Hepatocyte (in vitro differentiated cells): ENCODE measurements around the gene RUBCN. TPM values are rescaled to one million over a fixed set of nuclear protein-coding genes. Genes with fewer than 3 reads are reported as not detected.
"Not testable (repeated sequence)": the region's sequence is repeated elsewhere in the genome, so short reads cannot be mapped to it uniquely, and the experiment has no call there.

Experiments used
- DNase-seq: peaks from one replicate; pipeline ENCODE4 v3.0.0-alpha.2; 2016; ENCODE audit warnings: low spot score
- H2AFZ ChIP-seq: fragments of 200-600 bp; sonication (generic); 2 replicates; pipeline ENCODE4 v1.6.0; 2016; ENCODE audit warnings: antibody characterized with exemption, mild to moderate bottlenecking
- H3K27ac ChIP-seq: fragments of 200-600 bp; sonication (generic); 2 replicates; pipeline ENCODE4 v1.5.1; 2016; ENCODE audit warnings: mild to moderate bottlenecking
- H3K27me3 ChIP-seq: fragments of 200-600 bp; sonication (generic); 2 replicates; pipeline ENCODE4 v1.6.1; 2016
- H3K36me3 ChIP-seq: fragments of 200-600 bp; sonication (generic); replicated peaks from 2 replicates; pipeline ENCODE4 v1.5.1; 2016; ENCODE audit warnings: low read depth; ENCODE audit not compliant: insufficient read depth
- H3K4me1 ChIP-seq: fragments of 200-600 bp; sonication (generic); 2 replicates; pipeline ENCODE4 v1.5.1; 2016; ENCODE audit warnings: mild to moderate bottlenecking, moderate library complexity; ENCODE audit not compliant: insufficient read depth
- H3K4me2 ChIP-seq: fragments of 200-600 bp; sonication (generic); 2 replicates; pipeline ENCODE4 v1.6.0; 2016
- H3K4me3 ChIP-seq: fragments of 200-600 bp; sonication (generic); 2 replicates; pipeline ENCODE4 v1.5.1; 2016; ENCODE audit warnings: mild to moderate bottlenecking
- H3K79me2 ChIP-seq: fragments of 200-600 bp; sonication (generic); 2 replicates; pipeline ENCODE4 v1.6.0; 2017; ENCODE audit warnings: mild to moderate bottlenecking
- H3K9me2 ChIP-seq: fragments of 200-600 bp; sonication (generic); replicated peaks from 2 replicates; pipeline ENCODE4 v1.6.0; 2017; ENCODE audit warnings: mild to moderate bottlenecking; ENCODE audit not compliant: insufficient read depth
- H3K9me3 ChIP-seq: fragments of 200-600 bp; sonication (generic); 2 replicates; pipeline ENCODE4 v1.5.1; 2016; ENCODE audit warnings: low read depth, mild to moderate bottlenecking
- H4K20me1 ChIP-seq: fragments of 200-600 bp; sonication (generic); 2 replicates; pipeline ENCODE4 v1.6.0; 2016; ENCODE audit warnings: mild to moderate bottlenecking; ENCODE audit not compliant: insufficient read depth, poor library complexity, severe bottlenecking
- EZH2 ChIP-seq: fragments of 200-600 bp; sonication (generic); IDR thresholded peaks from 2 replicates; pipeline ENCODE4 v1.6.1; 2016; ENCODE audit warnings: antibody characterized with exemption, mild to moderate bottlenecking, borderline replicate concordance
- EZH2phosphoT487 ChIP-seq: fragments of 200-600 bp; sonication (generic); IDR thresholded peaks from one replicate; pipeline ENCODE4 v1.6.1; 2018; ENCODE audit warnings: antibody characterized with exemption, mild to moderate bottlenecking, low read depth, moderate library complexity; ENCODE audit not compliant: unreplicated experiment, severe bottlenecking
- WGBS: methylation state at CpG from one replicate; pipeline ENCODE4 v1.1.6; 2016; ENCODE audit warnings: low lambda C conversion rate; ENCODE audit errors: missing lambda C conversion rate; 5-methylcytosine and 5-hydroxymethylcytosine counted together
- polyA plus RNA-seq: library from polyadenylated mRNA; unstranded; fragments of >200 nt; fragmentation: Nextera tagmentation; extraction: Ambion mirVana; gene quantifications from 2 replicates; pipeline ENCODE4 v1.2.1, GENCODE V29; 2016
- total RNA-seq: library from RNA; depleted of rRNA; stranded (reverse); fragments of >200 nt; gene quantifications from 2 replicates; pipeline ENCODE4 v1.2.3, GENCODE V29; 2014
- TF ChIP-seq, protein P1 (sequence below): fragments of 200-600 bp; sonication (generic); IDR thresholded peaks from 2 replicates; pipeline ENCODE4 v1.5.1; 2016; ENCODE audit warnings: antibody characterized with exemption, mild to moderate bottlenecking; ENCODE audit not compliant: poor library complexity

RUBCN gene
- total and polyA plus RNA-seq, 2 experiments from 2014 or later, result 7.2 to 11.0 TPM

DNA sequence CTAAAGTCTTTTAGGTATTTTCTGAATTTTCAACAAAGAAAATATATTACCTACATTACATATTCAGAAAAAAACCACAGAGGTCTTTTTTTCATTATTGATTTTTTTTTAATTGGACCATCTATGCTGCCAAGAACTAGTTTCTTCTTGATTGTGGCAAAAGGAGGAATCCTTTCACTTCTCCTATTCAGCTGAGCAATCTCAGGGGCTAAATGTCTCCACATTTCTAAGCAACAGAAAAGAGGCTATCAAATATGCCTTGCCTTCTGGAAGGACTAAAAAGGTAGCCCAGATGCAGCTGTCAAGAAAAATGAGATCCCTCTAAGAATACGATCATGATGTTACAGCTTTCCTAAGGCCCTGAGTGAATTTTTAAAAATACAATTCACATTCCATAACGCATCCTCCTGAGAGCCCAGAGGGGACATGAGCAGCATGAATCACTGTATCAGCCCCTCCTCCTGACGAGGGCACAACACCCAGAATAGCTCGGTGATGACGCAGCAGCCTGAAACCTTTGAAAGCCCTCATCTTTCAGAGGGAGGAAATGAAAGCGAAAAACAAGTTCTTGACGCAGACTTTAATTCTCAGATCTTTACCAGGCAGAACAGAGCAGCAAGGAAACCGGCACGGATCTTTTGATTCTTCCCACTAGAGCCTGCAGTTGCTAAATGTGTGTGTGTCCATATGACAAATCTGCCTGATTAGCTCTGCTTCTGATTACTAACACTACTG is 24.6 kb downstream of the RUBCN start:
- Histone ChIP-seq H3K36me3 (no peaks in the 10 kb centered on the region), H3K27ac (peak overlapping the region; percentile 64), H4K20me1 (no peaks in the 10 kb centered on the region), H3K9me3 (no peaks in the 10 kb centered on the region), H3K79me2 (no peaks in the 10 kb centered on the region), H3K27me3 (no peaks in the 10 kb centered on the region), H2AFZ (no peak overlapping the region), H3K4me3 (no peak overlapping the region), H3K4me1 (no peaks in the 10 kb centered on the region), H3K4me2 (peak overlapping the region; percentile 53), H3K9me2 (no peaks in the 10 kb centered on the region)
- 23% methylated on average over 9 of the region's 9 CpGs for WGBS
- peak; percentile 91 for DNase-seq
- TF ChIP-seq EZH2, result no peak
- TF ChIP-seq, protein P1, sequence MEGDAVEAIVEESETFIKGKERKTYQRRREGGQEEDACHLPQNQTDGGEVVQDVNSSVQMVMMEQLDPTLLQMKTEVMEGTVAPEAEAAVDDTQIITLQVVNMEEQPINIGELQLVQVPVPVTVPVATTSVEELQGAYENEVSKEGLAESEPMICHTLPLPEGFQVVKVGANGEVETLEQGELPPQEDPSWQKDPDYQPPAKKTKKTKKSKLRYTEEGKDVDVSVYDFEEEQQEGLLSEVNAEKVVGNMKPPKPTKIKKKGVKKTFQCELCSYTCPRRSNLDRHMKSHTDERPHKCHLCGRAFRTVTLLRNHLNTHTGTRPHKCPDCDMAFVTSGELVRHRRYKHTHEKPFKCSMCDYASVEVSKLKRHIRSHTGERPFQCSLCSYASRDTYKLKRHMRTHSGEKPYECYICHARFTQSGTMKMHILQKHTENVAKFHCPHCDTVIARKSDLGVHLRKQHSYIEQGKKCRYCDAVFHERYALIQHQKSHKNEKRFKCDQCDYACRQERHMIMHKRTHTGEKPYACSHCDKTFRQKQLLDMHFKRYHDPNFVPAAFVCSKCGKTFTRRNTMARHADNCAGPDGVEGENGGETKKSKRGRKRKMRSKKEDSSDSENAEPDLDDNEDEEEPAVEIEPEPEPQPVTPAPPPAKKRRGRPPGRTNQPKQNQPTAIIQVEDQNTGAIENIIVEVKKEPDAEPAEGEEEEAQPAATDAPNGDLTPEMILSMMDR, result no peak
- no peak for TF ChIP-seq EZH2phosphoT487

DNA sequence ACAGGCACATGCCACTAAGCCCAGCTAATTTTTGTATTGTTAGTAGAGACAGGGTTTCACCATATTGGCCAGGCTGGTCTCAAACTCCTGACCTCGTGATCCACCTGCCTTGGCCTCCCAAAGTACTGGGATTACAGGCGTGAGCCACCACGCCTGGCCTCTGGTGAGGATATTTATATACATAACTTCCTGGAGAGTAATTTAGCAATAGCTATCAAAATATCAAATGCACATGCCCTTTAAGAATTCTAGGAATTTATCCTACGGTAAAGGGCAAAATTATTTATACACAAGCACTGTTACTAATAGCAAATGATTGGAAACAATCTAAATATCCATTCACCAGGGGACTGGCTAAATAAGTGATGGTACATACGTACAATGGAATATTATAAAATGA is 25.7 kb downstream of the RUBCN start:
- H3K36me3 ChIP-seq, H3K9me3 ChIP-seq, H3K79me2 ChIP-seq, H3K27ac ChIP-seq, H4K20me1 ChIP-seq, H2AFZ ChIP-seq, H3K27me3 ChIP-seq, DNase-seq, H3K9me2 ChIP-seq, H3K4me1 ChIP-seq, H3K4me3 ChIP-seq, H3K4me2 ChIP-seq: not testable (repeated sequence)
- WGBS, result 94% methylated on average over 5 of the region's 5 CpGs

DNA sequence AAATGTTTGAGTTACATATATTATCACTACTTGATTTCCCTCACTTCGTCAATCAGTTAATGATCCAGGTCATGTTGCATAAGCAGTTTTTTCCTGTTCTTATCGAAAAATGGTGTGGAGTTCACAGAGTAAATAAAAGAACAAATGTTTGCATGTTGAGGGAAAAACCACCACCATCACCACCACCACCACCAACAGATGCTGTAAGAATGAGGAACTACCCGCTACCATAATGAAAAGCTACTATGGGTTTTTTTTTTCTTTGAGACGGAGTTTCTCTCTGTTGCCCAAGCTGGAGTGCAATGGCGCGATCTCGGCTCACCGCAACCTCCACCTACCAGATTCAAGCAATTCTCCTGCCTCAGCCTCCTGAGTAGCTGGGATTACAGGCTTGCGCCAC is 27.6 kb downstream of the RUBCN start:
- WGBS, result 94% methylated on average over 9 of the region's 9 CpGs
- H3K79me2 ChIP-seq, result no peaks in the 10 kb centered on the region
- no peak overlapping the region for H3K4me3 ChIP-seq
- TF ChIP-seq EZH2 (no peak), EZH2phosphoT487 (no peak)
- TF ChIP-seq, protein P1, result no peak
- H4K20me1 ChIP-seq, result no peaks in the 10 kb centered on the region
- no peak for DNase-seq
- H3K27ac ChIP-seq, result no peak overlapping the region
- H2AFZ ChIP-seq, result no peak overlapping the region
- H3K4me1 ChIP-seq, result no peaks in the 10 kb centered on the region
- H3K4me2 ChIP-seq, result no peak overlapping the region
- H3K9me3 ChIP-seq, result no peaks in the 10 kb centered on the region
- H3K27me3 ChIP-seq, result no peaks in the 10 kb centered on the region
- H3K36me3 ChIP-seq, result no peaks in the 10 kb centered on the region
- no peaks in the 10 kb centered on the region for H3K9me2 ChIP-seq

DNA sequence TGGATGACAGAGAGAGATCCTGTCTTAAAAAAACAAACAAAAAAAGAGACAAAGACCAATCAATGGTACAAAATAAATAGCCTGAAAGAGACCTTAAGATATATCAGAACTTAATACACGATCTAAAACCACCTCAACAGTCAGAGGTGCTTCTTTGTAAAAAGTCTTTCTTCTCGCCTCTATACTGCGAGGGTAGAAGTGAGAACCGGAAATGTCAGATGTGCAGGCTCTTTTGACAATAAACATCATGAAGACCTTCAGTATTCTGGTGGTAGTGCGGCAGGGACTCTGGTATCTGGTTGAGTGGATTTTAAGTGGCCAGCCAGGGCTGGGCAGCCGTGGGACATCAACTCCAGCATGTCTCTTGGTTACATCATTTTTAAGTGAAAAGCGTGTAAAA is 30.0 kb downstream of the RUBCN start:
- no peak for DNase-seq
- Histone ChIP-seq H3K27ac (no peak overlapping the region), H3K79me2 (no peaks in the 10 kb centered on the region), H3K4me2 (no peak overlapping the region), H3K4me1 (no peaks in the 10 kb centered on the region), H3K27me3 (no peaks in the 10 kb centered on the region), H4K20me1 (no peaks in the 10 kb centered on the region), H3K9me3 (no peaks in the 10 kb centered on the region), H2AFZ (no peak overlapping the region), H3K36me3 (no peaks in the 10 kb centered on the region), H3K9me2 (no peaks in the 10 kb centered on the region), H3K4me3 (no peak overlapping the region)
- 91% methylated on average over 7 of the region's 7 CpGs for WGBS
- TF ChIP-seq EZH2phosphoT487 (no peak), EZH2 (no peak)
- TF ChIP-seq, protein P1, result no peak
